Epithelial cell of esophagus (primary cell): ENCODE data around the gene EIF3L.
"Not testable (repeated sequence)": the region's sequence is repeated elsewhere in the genome, so short reads cannot be mapped to it uniquely, and the experiment has no call there.

ENCODE experiments used
- DNase-seq: peaks from one replicate; pipeline ENCODE4 v3.0.0; 2010; ENCODE audit warnings: low read depth
- H3K4me3 ChIP-seq: 2 replicates; pipeline ENCODE4 v1.5.1; 2011; ENCODE audit warnings: mild to moderate bottlenecking, low read length, control low read depth
- CTCF ChIP-seq: IDR thresholded peaks from 2 replicates; pipeline ENCODE4 v1.5.1; 2011; ENCODE audit warnings: low read depth, mild to moderate bottlenecking, low read length, control low read depth, inconsistent platforms; ENCODE audit not compliant: insufficient read depth; ENCODE audit errors: missing control alignments

EIF3L gene

GRCh38 chr22:37849089-37849751 lies at the start of gene EIF3L:
TSS of gene EIF3L (plus strand) at chr22:37849419. CDS start at chr22:37849450, 31 bp downstream.
- TF ChIP-seq CTCF = no peak
- peak within 1 kb of the TSS; percentile 90 for H3K4me3 ChIP-seq
- DNase-seq = peak; percentile 95

- DNase-seq = not testable (repeated sequence)
Observed at GRCh38 chr22:37799979-37800378, 49.2 kb upstream of the EIF3L start.

GRCh38 chr22:37801946-37802309 lies 47.3 kb upstream of the EIF3L start:
- TF ChIP-seq CTCF = no peak

More at GRCh38 chr22:37799979-37800378, 49.2 kb upstream of the EIF3L start:
- not testable (repeated sequence) for H3K4me3 ChIP-seq

GRCh38 chr22:37802310-37803194 lies 46.7 kb upstream of the EIF3L start:
- TF ChIP-seq CTCF = no peak
- peak overlapping the region; percentile 64 for H3K4me3 ChIP-seq
- peak; percentile 42 for DNase-seq

More at GRCh38 chr22:37801946-37802309, 47.3 kb upstream of the EIF3L start:
- H3K4me3 ChIP-seq = peak overlapping the region; percentile 64
- DNase-seq = no peak

- no peak for DNase-seq
- no peak for TF ChIP-seq CTCF
- H3K4me3 ChIP-seq = peak overlapping the region; percentile 64
Observed at GRCh38 chr22:37803195-37803638, 46.0 kb upstream of the EIF3L start.

- H3K4me3 ChIP-seq = no peak overlapping the region
- no peak for TF ChIP-seq CTCF
Observed at GRCh38 chr22:37803639-37804351, 45.4 kb upstream of the EIF3L start.

GRCh38 chr22:37804352-37804880 lies 44.8 kb upstream of the EIF3L start:
- H3K4me3 ChIP-seq = peak overlapping the region; percentile 79
- no peak for DNase-seq
- TF ChIP-seq CTCF = no peak

More at GRCh38 chr22:37803639-37804351, 45.4 kb upstream of the EIF3L start:
- DNase-seq = no peak
